KOPT-K1 (cell line): ENCODE measurements around the gene RIMS3.

Experiments
- H3K27ac ChIP-seq: fragments of 200-600 bp; sonication (generic); 2 replicates; pipeline ENCODE4 v1.5.1; 2016; ENCODE audit warnings: antibody characterized with exemption, mild to moderate bottlenecking, low read depth, low read length; ENCODE audit not compliant: poor library complexity, severe bottlenecking
- H3K36me3 ChIP-seq: fragments of 200-600 bp; sonication (generic); 2 replicates; pipeline ENCODE4 v1.5.1; 2017; ENCODE audit warnings: antibody characterized with exemption, mild to moderate bottlenecking, low read length, moderate library complexity; ENCODE audit not compliant: insufficient read depth
- H3K9me3 ChIP-seq: fragments of 200-600 bp; sonication (generic); 2 replicates; pipeline ENCODE4 v1.5.1; 2017; ENCODE audit warnings: antibody characterized with exemption, low read length, mild to moderate bottlenecking; ENCODE audit not compliant: insufficient read depth, poor library complexity, severe bottlenecking

RIMS3 gene

DNA sequence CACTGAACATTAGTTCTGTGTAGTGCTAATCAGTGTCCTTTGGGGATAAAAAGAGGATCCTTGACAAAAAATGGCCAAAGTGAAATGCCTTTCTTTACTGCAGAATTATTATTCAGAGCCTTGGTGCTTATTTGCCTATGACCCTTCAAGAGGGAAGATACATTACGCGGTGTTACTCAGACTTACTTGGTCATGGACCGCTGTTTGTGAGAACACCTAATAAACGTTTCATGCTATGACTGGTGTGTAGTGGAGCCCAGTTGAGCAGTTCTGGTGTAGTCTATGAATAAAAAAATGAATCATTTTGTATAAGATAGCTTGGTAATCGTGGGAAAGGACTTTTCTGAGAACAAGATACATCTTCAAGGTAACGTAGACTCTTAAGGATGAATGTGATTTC, 34.3 kb upstream of the RIMS3 start:
- peaks cover 11% of the 10 kb centered on the region; the same call in 1 of the 2 replicates for H3K36me3 ChIP-seq
- no peak overlapping the region for H3K27ac ChIP-seq
- no peaks in the 10 kb centered on the region for H3K9me3 ChIP-seq

DNA sequence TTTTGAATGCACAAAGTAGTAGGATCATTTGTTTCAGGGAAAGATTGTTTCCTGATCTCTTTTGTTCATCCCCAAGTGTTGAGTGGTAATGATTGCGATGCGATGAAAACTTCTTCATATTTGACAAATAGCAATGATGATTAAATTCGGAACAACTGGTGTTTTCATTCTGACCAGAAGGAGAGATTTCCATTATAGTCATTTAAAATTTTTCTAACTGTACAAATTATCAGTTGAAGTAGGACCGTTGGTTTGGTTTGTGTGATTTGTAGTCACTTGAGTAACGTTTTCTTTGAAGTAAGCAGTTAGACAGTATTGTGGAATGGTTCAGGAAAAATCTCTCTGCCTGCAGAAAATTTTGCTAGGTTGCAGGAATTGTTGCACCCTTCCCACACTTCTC, 32.0 kb upstream of the RIMS3 start:
- Histone ChIP-seq H3K36me3 (peaks cover 11% of the 10 kb centered on the region; the same call in 1 of the 2 replicates), H3K27ac (no peak overlapping the region), H3K9me3 (no peaks in the 10 kb centered on the region)

DNA sequence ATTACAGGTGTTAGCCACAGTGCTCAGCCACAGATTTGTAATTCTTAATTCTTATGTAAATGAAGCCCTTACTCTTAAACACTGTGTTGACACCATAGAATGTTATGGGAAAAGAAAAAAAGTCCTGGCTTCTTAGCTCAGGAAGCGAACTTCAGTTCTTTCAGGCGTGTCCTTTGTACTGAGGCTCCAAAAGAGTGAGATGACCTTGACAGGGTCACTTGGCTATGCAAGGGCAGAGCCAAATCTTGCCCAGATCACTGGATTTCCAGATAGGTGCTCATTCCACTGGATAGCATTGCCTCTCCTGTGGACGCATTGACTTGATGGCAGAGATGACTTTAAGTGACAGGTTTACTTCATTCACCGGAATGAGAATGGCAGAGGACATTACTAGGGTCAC, 30.8 kb upstream of the RIMS3 start:
- Histone ChIP-seq H3K27ac (no peak overlapping the region), H3K36me3 (peaks cover 11% of the 10 kb centered on the region; the same call in 1 of the 2 replicates), H3K9me3 (no peaks in the 10 kb centered on the region)

DNA sequence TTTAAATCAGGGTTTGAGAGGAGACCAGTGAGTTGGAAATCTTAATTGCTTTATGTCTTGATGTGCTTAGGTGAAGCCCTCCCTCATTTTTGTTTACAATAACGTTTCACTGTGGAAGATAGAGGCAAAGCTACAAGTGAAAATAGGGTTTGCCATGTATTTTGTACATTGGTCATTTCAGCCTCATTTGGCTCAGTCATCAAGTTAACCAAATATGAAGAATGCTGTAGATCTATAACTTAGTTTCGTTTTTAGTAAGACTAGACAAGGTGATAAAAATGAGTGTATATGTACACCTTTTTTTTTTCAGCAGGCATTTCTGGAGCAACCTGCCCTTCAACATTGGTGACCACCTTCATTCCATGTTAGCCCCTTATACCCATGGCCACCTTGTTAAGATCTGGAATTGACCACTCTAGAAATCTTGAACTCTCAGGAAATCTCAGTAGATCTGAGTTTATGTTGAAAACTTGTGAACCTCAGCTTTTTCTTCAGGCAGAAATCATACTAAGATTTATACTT, 28.9 kb upstream of the RIMS3 start:
- Histone ChIP-seq H3K9me3 (no peaks in the 10 kb centered on the region), H3K36me3 (peaks cover 20% of the 10 kb centered on the region), H3K27ac (peak overlapping the region; percentile 92)

DNA sequence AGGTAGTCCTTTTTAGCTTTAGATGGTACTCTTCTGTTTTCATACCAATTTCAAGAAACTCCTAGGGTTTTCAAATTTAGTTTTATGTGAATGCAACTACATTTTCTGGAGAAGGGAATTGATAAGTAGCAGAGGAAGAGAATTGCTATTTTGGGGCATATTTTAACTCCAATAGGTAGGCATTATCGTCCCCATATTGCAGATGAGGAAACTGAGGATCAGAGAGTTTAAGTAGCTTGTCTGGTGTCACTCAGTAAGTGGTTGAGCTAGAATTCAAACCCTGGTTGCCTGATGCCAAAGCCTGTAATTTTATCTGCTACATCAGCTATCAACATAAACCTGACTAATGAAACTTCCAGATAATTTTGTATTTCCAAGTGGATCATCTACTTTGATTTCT, 27.9 kb upstream of the RIMS3 start:
- Histone ChIP-seq H3K27ac (peak overlapping the region; percentile 92), H3K36me3 (peaks cover 20% of the 10 kb centered on the region), H3K9me3 (no peaks in the 10 kb centered on the region)

DNA sequence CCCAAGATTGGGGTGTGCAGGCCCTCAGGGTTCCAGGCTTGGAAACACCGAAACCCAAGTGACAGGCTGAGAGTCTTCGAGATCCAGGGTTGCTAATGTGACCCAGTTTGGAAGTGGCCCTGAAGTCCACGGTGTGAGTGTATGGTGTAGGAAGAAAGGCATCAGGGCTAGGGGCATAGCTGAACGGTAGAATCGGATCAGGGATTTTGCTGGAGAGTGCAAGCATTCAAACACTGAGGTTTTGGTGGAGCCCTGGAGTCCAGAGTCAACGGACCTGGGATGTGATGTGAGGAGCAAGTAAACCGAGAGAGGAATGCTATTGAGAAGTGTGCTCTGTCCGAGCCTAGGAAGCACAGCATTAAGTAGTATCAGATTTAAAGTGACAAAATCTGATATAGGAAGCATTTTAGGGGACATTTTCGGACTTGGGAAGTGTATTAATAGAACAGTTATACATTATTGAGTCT, 27.0 kb upstream of the RIMS3 start:
- peaks cover 20% of the 10 kb centered on the region for H3K36me3 ChIP-seq

DNA sequence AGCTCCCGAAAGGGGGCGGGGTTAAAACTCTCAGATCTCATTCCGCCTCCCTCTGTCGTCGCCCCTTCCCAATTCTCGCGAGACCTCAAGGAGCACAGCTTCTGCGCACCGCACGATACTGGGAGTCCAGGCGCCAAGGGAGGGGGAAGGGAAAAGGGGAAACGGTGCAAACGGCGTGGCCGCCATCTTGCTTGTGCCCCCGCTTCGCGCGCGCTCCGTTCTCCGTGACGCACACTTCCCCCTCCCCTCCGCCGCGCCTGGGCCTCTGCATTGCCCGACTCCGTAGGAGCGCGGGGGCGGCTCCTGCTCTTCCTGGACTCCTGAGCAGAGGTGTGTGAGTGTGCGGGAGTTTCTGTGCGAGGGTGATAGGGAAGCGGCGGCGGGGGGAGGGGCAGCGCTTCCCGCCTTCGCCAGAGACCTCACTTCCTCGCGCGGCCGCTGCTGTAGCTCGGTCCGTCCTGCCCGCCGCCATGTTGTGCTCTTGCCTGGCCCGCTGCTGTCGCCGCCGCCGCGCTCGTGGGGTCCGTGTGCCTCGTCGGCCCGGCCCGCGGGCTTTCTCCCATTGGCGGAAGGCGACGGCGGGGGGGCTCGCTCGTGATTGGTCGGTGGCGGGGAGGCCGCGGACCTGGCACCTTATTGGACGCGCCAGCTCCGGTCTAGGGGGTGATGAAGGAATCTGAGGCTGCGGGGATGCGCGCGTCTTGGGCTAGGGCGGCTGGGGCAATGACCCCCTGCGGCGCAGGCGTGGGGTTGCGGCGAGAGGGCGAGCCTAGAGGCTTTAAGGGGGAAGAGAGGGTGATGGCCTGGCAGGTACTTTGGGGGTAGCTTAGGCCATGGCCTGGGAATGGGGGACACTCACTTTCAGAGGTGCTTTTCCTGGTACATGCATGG, 26.3 kb upstream of the RIMS3 start, which contains the start of gene NFYC:
Gene NFYC, plus strand, starts transcription at position 167 of the 891 bp plus-strand sequence. CDS start 47,140 bp downstream, outside the sequence.
- Histone ChIP-seq H3K36me3 (peaks cover 22% of the 10 kb centered on the region), H3K27ac (peak within 1 kb of the TSS; percentile 92)

More for the DNA sequence above, 27.0 kb upstream of the RIMS3 start:
- Histone ChIP-seq H3K27ac (peak overlapping the region; percentile 92), H3K9me3 (no peaks in the 10 kb centered on the region)

DNA sequence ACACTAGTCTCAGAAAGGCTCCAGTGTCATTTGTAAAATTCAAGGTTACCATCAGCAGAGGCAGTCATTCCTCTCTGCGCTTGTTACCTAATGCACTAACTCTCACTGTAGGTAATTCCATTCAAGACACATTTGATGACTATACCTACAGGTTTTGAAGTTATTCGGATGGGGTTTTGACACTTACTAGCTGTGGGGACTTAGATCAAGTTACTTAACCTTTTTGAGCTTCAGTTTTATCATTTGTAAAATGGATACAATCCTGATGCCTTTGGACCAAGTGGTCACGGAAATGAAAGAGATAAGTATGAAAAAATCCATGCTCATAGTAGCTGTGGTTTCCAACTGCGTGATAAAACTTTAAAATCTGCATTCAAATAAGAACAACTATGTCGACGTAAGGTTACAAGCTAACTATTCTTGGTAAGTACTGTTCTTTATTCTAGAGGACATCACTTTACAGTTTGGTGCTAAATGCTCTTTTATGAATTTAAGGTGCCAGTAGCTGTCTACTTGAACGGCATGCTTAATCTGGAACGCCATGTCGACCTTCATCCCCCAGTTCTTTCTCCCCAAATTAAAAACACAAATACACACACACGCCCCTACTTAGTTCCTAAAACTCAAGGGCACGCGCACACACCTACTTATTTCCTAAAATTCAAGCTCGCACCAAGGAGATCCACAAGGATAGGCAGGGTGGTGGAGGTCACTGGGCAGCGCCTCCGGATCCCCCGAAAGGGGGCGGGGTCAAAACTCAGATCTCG, 25.5 kb upstream of the RIMS3 start:
- H3K27ac ChIP-seq = peak overlapping the region; percentile 92

More for the DNA sequence above, 26.3 kb upstream of the RIMS3 start, which contains the start of gene NFYC:
- no peaks in the 10 kb centered on the region for H3K9me3 ChIP-seq

DNA sequence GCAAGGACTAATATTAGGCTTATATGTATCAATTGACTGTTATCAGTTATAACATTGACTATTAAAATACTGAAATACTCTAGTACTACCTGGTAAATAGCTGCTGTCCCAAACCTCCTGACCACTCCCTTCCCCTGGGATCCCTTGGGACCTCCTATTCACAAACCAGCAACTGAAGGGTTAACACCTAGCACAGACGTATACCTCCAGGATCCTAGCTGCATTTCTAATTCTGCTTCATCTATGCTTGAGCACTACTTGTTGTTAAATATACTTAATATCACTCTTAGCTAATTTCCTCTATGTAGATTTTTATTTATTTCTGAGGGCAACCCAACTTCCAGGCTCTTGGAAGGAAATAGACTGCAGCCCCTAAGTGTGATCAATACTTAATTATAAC, 24.3 kb upstream of the RIMS3 start:
- H3K9me3 ChIP-seq = no peaks in the 10 kb centered on the region
- peaks cover 32% of the 10 kb centered on the region for H3K36me3 ChIP-seq
- no peak overlapping the region for H3K27ac ChIP-seq

More for the DNA sequence above, 25.5 kb upstream of the RIMS3 start:
- no peaks in the 10 kb centered on the region for H3K9me3 ChIP-seq
- peaks cover 23% of the 10 kb centered on the region for H3K36me3 ChIP-seq

DNA sequence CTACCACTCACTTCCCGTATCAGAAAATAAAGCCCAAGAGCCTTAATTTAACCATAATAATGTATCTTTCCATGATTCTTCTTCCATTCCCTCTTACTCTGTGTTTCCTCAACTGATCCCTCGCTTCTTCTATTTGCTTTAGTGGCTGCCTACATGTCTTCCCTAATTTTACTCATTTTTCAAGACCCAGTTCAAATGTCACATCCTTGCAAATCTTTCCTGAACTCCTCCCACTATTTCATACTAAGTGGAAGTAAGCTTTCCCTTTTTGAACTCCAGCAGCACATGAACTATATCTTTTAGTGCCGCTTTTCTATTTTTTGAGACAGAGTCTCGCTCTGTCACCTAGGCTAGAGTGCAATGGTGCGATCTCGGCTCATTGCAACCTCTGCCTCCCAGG, 22.2 kb upstream of the RIMS3 start:
- H3K36me3 ChIP-seq = peaks cover 34% of the 10 kb centered on the region
- no peaks in the 10 kb centered on the region for H3K9me3 ChIP-seq
- H3K27ac ChIP-seq = no peak overlapping the region

DNA sequence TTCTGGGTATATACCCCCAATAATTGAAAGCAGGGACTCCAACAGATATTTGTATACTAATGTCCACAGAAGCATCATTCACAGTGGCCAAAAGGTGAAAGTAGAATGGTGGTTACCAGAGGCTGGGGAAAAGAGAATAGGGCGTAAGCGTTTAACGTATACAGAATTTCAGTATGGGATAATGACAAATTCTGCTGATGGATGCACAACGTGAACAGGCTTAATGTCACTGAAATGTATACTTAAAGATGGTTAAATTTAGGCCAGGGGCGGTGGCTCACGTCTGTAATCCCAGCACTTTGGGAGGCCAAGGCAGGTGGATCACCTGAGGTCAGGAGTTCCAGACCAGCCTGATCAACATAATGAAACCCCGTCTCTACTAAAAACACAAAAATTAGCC, 21.6 kb upstream of the RIMS3 start:
- Histone ChIP-seq H3K9me3 (no peaks in the 10 kb centered on the region), H3K27ac (no peak overlapping the region), H3K36me3 (peaks cover 34% of the 10 kb centered on the region)

DNA sequence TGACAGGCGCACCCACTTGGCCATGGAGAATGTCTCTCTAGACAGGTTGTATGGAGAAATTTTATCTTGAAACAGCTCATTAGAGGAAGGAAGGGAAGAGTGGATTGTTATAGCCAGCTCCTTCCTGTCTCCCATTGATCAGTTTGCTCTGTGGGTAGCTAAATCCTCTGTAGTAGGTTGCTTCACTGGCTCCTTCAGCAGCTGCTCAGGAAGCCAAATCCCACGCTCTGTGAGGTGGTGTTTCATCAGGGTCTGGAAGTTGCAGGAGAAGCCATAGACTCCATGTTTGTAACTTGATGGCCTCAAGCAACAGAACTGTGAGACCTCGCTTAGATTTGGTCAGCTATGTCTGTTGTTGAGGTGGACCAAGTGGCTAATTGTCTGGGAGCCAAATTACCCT, 19.2 kb upstream of the RIMS3 start:
- Histone ChIP-seq H3K9me3 (no peaks in the 10 kb centered on the region), H3K27ac (no peak overlapping the region), H3K36me3 (peaks cover 27% of the 10 kb centered on the region)

DNA sequence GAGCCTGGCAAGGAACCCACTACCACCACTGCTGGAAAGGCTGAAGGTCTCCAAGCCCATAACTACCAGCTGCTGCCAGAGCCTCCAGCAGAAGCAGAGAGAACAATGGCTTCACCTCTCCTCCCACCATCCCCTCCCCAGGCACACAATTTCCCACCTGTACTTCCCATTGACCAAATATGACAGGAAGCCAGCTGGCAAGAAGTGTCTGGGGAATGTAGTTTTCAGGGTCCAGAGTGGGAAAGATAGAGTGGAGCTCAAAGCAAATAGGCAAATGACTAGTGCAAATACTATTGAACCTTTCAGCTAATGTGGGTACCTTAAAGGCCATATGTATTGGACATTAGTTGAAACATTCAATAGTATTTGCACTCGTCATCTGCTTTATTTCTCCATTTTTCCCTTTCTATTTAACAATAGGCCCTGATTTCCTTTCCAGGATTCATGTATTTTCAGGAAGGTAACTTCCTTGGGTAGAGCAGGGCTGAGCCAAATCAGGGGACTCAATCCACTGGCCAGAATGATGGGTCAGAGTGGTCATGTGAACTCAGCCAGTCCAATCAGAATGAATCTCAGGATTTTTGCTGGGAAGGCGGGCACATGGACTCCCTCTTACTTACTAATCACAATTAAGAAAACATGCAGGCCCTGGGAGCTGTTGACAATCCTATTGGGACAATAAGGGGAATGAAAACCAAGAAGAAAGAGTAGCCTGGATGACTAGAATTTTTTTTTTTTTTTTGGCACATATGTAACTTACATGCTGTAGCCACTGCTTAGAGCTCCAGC, 13.9 kb upstream of the RIMS3 start:
- H3K36me3 ChIP-seq = no peaks in the 10 kb centered on the region
- no peak overlapping the region for H3K27ac ChIP-seq
- no peaks in the 10 kb centered on the region for H3K9me3 ChIP-seq

DNA sequence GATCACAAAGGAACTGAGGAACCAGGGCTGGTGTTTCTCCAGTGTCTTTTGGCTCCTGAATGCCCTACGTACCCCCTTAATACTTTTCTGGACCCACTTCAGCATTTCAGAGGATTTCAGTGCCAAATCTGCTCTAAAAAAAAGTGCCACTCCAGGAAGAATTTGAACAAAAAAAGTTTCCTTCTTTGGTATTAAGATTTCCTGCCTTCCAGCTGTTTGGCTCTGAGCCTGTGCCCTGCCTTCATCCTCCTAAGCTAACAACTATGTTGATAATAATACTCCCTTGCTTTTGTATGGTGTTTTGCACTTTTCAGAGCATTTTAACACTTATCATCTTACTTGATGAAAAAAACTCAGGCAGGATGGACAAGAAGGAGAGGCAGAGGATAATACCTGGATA, 11.0 kb upstream of the RIMS3 start:
- no peaks in the 10 kb centered on the region for H3K9me3 ChIP-seq
- no peak overlapping the region for H3K27ac ChIP-seq
- no peaks in the 10 kb centered on the region for H3K36me3 ChIP-seq
